Measurements from ENCODE around the gene CCDC106. TPM values are rescaled to one million over a fixed set of nuclear protein-coding genes. Genes with fewer than 3 reads are reported as not detected.

CCDC106 gene
- total and polyA plus RNA-seq, 7 donors: 5.5 to 22.9 (median 16.6) TPM

DNA sequence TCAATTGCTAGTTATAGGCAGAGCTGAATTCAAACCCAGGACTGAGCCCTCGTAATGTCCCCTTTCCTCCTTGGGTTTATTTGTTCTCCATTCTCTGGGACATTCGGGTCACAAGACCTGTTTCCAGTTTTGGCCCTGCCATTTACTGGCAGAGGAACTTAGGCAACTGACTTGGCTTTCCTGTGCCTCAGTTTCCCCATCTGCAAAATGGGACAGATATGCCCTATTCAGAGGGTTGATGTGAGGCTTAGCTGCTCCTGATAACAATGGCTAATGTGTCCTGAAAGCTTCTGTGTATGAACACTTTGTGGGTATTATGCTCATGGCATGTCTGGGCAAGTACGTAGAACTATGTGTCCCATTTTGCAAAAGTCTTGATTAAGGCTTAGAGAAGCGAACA is 46.9 kb upstream of the CCDC106 start:
- intact Hi-C loops (cut with DNase I): no loop called here
- Histone ChIP-seq H3K27ac (peak overlapping the region; percentile 93 to 98 (median 98)), H3K36me3 (peaks cover 0 to 17% (median 4%) of the 10 kb centered on the region in 4 donors), H3K27me3 (no peaks in the 10 kb centered on the region), H3K9me3 (no peaks in the 10 kb centered on the region), H3K4me1 (peaks cover 0 to 31% (median 22%) of the 10 kb centered on the region in 4 donors), H3K4me3 (peak overlapping the region; percentile 69 to 86 (median 83))
- TF ChIP-seq EP300 (IDR thresholded peaks at IDR 0.05) (no peak), POLR2AphosphoS5 (IDR thresholded peaks at IDR 0.05) (no peak), POLR2A (IDR thresholded peaks at IDR 0.05) (no peak)
- TF ChIP-seq, protein P1, sequence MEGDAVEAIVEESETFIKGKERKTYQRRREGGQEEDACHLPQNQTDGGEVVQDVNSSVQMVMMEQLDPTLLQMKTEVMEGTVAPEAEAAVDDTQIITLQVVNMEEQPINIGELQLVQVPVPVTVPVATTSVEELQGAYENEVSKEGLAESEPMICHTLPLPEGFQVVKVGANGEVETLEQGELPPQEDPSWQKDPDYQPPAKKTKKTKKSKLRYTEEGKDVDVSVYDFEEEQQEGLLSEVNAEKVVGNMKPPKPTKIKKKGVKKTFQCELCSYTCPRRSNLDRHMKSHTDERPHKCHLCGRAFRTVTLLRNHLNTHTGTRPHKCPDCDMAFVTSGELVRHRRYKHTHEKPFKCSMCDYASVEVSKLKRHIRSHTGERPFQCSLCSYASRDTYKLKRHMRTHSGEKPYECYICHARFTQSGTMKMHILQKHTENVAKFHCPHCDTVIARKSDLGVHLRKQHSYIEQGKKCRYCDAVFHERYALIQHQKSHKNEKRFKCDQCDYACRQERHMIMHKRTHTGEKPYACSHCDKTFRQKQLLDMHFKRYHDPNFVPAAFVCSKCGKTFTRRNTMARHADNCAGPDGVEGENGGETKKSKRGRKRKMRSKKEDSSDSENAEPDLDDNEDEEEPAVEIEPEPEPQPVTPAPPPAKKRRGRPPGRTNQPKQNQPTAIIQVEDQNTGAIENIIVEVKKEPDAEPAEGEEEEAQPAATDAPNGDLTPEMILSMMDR (IDR thresholded peaks at IDR 0.05): no peak
- no peak for DNase-seq
- 61 to 84% methylated on average over 4 of the region's 4 CpGs for WGBS, 2 donors

DNA sequence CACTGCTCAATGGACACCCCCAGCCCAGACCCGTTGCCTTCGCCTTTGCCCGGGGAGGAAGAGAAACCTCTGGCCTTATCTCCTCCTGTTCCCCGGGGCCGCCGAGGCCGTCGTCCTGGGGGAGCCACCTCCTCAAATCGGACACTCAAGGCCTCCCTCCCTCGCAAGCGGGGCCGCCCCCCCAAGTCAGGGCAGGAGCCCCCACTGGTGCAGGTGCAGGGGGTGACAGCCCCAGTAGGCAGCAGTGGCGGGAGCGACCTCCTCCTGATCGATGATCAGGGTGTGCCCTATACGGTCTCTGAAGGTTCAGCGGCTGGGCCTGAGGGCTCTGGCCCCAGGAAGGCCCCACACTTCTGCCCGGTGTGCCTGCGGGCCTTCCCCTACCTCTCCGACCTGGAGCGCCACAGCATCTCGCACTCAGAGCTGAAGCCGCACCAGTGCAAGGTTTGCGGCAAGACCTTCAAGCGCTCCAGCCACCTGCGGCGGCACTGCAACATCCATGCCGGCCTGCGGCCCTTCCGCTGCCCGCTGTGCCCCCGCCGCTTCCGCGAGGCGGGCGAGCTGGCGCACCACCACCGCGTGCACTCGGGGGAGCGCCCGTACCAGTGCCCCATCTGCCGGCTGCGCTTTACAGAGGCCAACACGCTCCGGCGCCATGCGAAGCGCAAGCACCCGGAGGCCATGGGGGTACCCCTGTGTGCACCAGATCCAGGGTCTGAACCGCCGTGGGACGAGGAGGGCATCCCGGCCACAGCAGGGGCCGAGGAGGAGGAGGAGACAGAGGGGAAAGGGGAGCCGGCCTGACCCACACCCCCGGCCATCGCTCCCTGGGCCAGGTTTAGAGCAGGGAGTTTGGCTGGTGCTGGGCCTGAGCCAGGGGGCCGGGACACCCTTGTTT is 45.7 kb upstream of the CCDC106 start:
- Histone ChIP-seq H3K27ac (peak overlapping the region in 1 of 4 donors; percentile 98), H3K4me1 (peaks cover 0 to 44% (median 33%) of the 10 kb centered on the region in 4 donors)
- intact Hi-C loops (cut with DNase I): no loop called here

DNA sequence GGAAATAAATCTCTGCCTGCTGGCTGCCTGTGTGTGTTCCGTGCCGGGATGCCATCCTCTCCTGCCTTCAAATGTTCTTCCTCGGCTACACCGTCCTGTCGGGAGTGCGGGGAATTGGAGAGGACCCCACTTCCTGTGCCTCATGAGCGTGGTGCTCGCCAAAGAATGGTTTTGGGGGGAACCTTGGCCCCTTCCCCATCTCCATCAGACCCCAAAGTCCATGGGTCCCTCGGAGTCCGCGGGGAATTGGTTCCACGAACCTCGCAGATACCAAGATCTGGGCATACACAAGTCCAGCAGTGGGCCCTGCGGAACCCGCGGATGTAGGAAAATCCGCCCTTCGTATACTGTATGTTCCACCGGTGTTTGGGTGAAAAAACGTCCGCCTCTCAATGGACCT is 44.9 kb upstream of the CCDC106 start:
- TF ChIP-seq POLR2A (IDR thresholded peaks at IDR 0.05): no peak
- no peak for TF ChIP-seq POLR2AphosphoS5 (IDR thresholded peaks at IDR 0.05)
- TF ChIP-seq EP300 (IDR thresholded peaks at IDR 0.05): no peak
- TF ChIP-seq, protein P1 (IDR thresholded peaks at IDR 0.05): no peak
- H3K4me1 ChIP-seq: peaks cover 0 to 44% (median 37%) of the 10 kb centered on the region in 4 donors
- WGBS, 2 donors: 92 to 94% methylated on average over 21 of the region's 21 CpGs

More for the DNA sequence above, 45.7 kb upstream of the CCDC106 start:
- Histone ChIP-seq H3K36me3 (peaks cover 0 to 4% (median 2%) of the 10 kb centered on the region in 4 donors), H3K9me3 (no peaks in the 10 kb centered on the region), H3K27me3 (no peaks in the 10 kb centered on the region), H3K4me3 (no peak overlapping the region)
- TF ChIP-seq POLR2A (IDR thresholded peaks at IDR 0.05) (no peak), EP300 (IDR thresholded peaks at IDR 0.05) (no peak), POLR2AphosphoS5 (IDR thresholded peaks at IDR 0.05) (no peak)
- TF ChIP-seq, protein P1 (IDR thresholded peaks at IDR 0.05): no peak
- DNase-seq: no peak
- 96% methylated on average over 60 of the region's 60 CpGs for WGBS, 2 donors

DNA sequence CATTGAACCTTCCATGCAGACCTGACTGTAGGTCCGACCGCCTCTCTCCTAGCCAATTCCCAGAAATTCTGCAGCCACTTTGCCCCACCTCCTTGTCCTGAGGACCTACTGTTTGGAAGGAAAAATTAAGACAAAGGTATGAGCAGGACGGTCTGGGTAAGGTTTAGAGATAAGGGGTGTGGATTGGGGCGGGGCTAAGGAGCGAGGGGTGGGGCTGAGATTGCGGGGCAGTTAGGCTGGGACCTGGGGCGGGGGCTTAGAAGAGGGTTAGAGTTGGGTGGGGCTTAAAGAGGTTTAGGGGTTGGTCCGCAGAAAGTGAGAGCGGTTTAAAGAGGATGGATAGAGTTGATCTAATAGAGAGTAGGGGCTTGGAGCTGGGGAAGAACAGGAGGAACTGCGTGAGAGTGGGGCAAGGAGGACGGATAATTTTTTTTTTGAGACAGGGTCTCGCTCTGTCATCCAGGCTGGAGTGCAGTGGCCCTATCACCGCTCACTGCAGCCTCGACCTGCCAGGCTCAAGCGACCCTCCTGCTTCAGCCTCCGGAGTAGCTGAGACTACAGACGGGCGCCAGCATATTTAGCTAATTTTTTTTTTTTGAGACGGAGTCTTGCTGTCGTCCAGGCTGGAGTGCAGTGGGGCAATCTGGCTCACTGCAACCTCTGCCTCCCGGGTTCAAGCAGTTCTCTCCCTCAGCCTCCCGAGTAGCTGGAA is 44.3 kb upstream of the CCDC106 start:
- TF ChIP-seq POLR2A (IDR thresholded peaks at IDR 0.05): no peak
- no peak for TF ChIP-seq POLR2AphosphoS5 (IDR thresholded peaks at IDR 0.05)
- no peak for TF ChIP-seq EP300 (IDR thresholded peaks at IDR 0.05)
- TF ChIP-seq, protein P1 (IDR thresholded peaks at IDR 0.05): no peak
- WGBS, 2 donors: 71 to 79% methylated on average over 22 of the region's 22 CpGs
- Histone ChIP-seq H3K36me3 (peaks cover 0 to 3% (median 0%) of the 10 kb centered on the region in 4 donors), H3K9me3 (no peaks in the 10 kb centered on the region), H3K27ac (peak overlapping the region; percentile 95 to 98 (median 96)), H3K4me1 (peaks cover 0 to 44% (median 37%) of the 10 kb centered on the region in 4 donors), H3K4me3 (no peak overlapping the region), H3K27me3 (no peaks in the 10 kb centered on the region)
- intact Hi-C loops (cut with DNase I): no loop called here
- DNase-seq: no peak

More for the DNA sequence above, 44.9 kb upstream of the CCDC106 start:
- Histone ChIP-seq H3K4me3 (no peak overlapping the region), H3K27ac (peak overlapping the region in 1 of 4 donors; percentile 95), H3K27me3 (no peaks in the 10 kb centered on the region), H3K36me3 (peaks cover 0 to 3% (median 0%) of the 10 kb centered on the region in 4 donors), H3K9me3 (no peaks in the 10 kb centered on the region)
- no peak for DNase-seq
- intact Hi-C loops (cut with DNase I): no loop called here
